ENCODE results near the gene GNMT. TPM values are rescaled to one million over a fixed set of nuclear protein-coding genes. Genes with fewer than 3 reads are reported as not detected.

Gene GNMT
- polyA plus RNA-seq, 1 experiment, result 0.39 TPM

- ChIA-PET POLR2A (interaction anchor here (0.7 kb wide), 1 partner anchor 100 kb away, joined by 3 read pairs; no protein-coding TSS in a partner anchor), CTCF (interaction anchor here (1.3 kb wide), 1 partner anchor 30 kb away, joined by 3 read pairs; no protein-coding TSS in a partner anchor)
- Histone ChIP-seq H3K4me3 (ENCODE audit: low read depth, low read length) (no peak overlapping the region), H3K27me3 (ENCODE audit: control insufficient read depth, insufficient read depth, low read length) (no peaks in the 10 kb centered on the region), H3K36me3 (ENCODE audit: control insufficient read depth, insufficient read depth, low read length) (peaks cover 3% of the 10 kb centered on the region; the same call in 1 of the 2 replicates)
- no peak for TF ChIP-seq CTCF (IDR thresholded peaks at IDR 0.05; ENCODE audit: insufficient read depth, low read depth, low read length)
- DNase-seq (ENCODE audit: low read depth), result no peak
These were observed 2.4 kb upstream of the GNMT start for GRCh38 chr6:42958125-42958524.

GRCh38 chr6:42959917-42960242, 674 bp upstream of the GNMT start:
- POLR2A ChIA-PET, result no interaction called here
- DNase-seq (ENCODE audit: low read depth), result no peak
- TF ChIP-seq CTCF (IDR thresholded peaks at IDR 0.05; ENCODE audit: insufficient read depth, low read depth, low read length), result no peak
- Histone ChIP-seq H3K27me3 (ENCODE audit: control insufficient read depth, insufficient read depth, low read length) (no peaks in the 10 kb centered on the region), H3K36me3 (ENCODE audit: control insufficient read depth, insufficient read depth, low read length) (peaks cover 6% of the 10 kb centered on the region), H3K4me3 (ENCODE audit: low read depth, low read length) (no peak overlapping the region)
- CTCF ChIA-PET, result interaction anchor here (1.9 kb wide), 1 partner anchor 10 kb away, joined by 6 read pairs; no protein-coding TSS in a partner anchor

DNA sequence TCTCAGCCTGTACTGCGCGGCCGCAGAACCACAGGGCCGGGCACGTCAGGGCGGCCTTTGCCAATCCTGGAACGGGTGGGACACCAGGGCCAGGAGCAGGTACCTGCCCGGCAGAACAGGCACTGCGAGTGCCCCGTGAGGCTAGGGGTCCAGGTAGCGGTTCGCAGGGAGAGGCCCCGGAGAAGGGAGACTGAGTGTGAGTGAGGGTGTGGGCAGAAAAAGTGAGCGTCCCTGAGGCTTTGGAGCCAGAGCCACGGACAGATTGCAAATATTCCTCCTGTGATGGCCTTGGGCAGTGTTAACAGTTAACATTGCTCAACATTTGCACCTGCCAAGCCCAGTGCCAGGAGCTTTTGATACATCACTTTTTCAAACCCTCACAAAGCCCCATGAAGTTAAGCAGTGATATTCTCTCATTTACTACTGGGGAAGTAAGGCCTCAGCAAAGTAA, 491 bp downstream of the GNMT start:
- ChIA-PET POLR2A (no interaction called here), CTCF (interaction anchor here (1.2 to 1.9 kb wide), 2 partner anchors 9 to 19 kb away, joined by 3 to 6 read pairs; no protein-coding TSS in a partner anchor)
- Histone ChIP-seq H3K27me3 (ENCODE audit: control insufficient read depth, insufficient read depth, low read length) (no peaks in the 10 kb centered on the region), H3K4me3 (ENCODE audit: low read depth, low read length) (peak overlapping the region; percentile 47), H3K36me3 (ENCODE audit: control insufficient read depth, insufficient read depth, low read length) (peaks cover 10% of the 10 kb centered on the region)
- no peak for DNase-seq (ENCODE audit: low read depth)
- TF ChIP-seq CTCF (IDR thresholded peaks at IDR 0.05; ENCODE audit: insufficient read depth, low read depth, low read length), result no peak

DNA sequence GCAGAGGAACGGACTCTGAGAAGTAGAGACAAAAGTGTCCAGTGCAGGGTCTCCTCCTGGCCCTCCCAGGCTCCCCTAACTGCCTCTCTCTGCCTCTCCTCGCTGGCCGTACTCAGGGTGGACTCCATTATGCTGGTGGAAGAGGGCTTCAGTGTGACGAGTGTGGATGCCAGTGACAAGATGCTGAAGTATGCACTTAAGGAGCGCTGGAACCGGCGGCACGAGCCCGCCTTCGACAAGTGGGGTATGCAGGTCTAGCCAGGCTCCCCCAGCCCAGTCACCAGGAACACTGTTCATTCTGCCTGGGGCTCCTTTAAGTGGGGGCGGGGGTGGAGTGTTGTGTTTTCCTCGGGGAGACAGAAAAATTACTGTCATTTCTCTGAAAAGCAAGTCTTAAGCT, 1.5 kb downstream of the GNMT start:
- H3K4me3 ChIP-seq (ENCODE audit: low read depth, low read length), result no peak overlapping the region
- ChIA-PET POLR2A (no interaction called here), CTCF (no interaction called here)
- H3K36me3 ChIP-seq (ENCODE audit: control insufficient read depth, insufficient read depth, low read length), result peaks cover 16% of the 10 kb centered on the region
- H3K27me3 ChIP-seq (ENCODE audit: control insufficient read depth, insufficient read depth, low read length), result no peaks in the 10 kb centered on the region
- DNase-seq (ENCODE audit: low read depth), result no peak
- no peak for TF ChIP-seq CTCF (IDR thresholded peaks at IDR 0.05; ENCODE audit: insufficient read depth, low read depth, low read length)

GRCh38 chr6:42962502-42963178, 2.1 kb downstream of the GNMT start:
- CTCF ChIA-PET, result interaction anchor here (0.8 to 0.9 kb wide), 2 partner anchors 22 to 54 kb away, joined by 3 read pairs; no protein-coding TSS in a partner anchor
- H3K4me3 ChIP-seq (ENCODE audit: low read depth, low read length), result no peak overlapping the region
- POLR2A ChIA-PET, result no interaction called here
- H3K27me3 ChIP-seq (ENCODE audit: control insufficient read depth, insufficient read depth, low read length), result no peaks in the 10 kb centered on the region
- DNase-seq (ENCODE audit: low read depth), result no peak
- peaks cover 20% of the 10 kb centered on the region for H3K36me3 ChIP-seq (ENCODE audit: control insufficient read depth, insufficient read depth, low read length)
- TF ChIP-seq CTCF (IDR thresholded peaks at IDR 0.05; ENCODE audit: insufficient read depth, low read depth, low read length), result no peak

Data from BJ (cell line).